ENCODE measurements around the gene KLHDC2. TPM values are rescaled to one million over a fixed set of nuclear protein-coding genes. Genes with fewer than 3 reads are reported as not detected.
"Not testable (repeated sequence)": the region's sequence is repeated elsewhere in the genome, so short reads cannot be mapped to it uniquely, and the experiment has no call there.

The KLHDC2 gene
- total RNA-seq, 1 donor from 2014 or later: 29.6 TPM

- intact Hi-C loops (cut with micrococcal nuclease): no loop called here
Observed at GRCh38 chr14:49778421-49778820, 10.5 kb downstream of the KLHDC2 start.

- intact Hi-C loops (cut with micrococcal nuclease): not testable (repeated sequence)
Observed at GRCh38 chr14:49781040-49781439, 13.1 kb downstream of the KLHDC2 start.

- intact Hi-C loops (cut with micrococcal nuclease): no loop called here
Observed at GRCh38 chr14:49783394-49784014, 15.6 kb downstream of the KLHDC2 start.

- intact Hi-C loops (cut with micrococcal nuclease): no loop called here
Observed at GRCh38 chr14:49786315-49786714, 18.4 kb downstream of the KLHDC2 start.

GRCh38 chr14:49792618-49793017 is 24.7 kb downstream of the KLHDC2 start:
- intact Hi-C loops (cut with micrococcal nuclease): no loop called here

- intact Hi-C loops (cut with micrococcal nuclease): no loop called here
Observed at GRCh38 chr14:49796025-49796424, 28.1 kb downstream of the KLHDC2 start.

- intact Hi-C loops (cut with micrococcal nuclease): no loop called here
Observed at GRCh38 chr14:49808780-49809179, 40.8 kb downstream of the KLHDC2 start.

GRCh38 chr14:49816118-49816517 is 48.2 kb downstream of the KLHDC2 start:
- intact Hi-C loops (cut with micrococcal nuclease): not testable (repeated sequence)

- intact Hi-C loops (cut with micrococcal nuclease): no loop called here
Observed at GRCh38 chr14:49816844-49817243, 48.9 kb downstream of the KLHDC2 start.

- intact Hi-C loops (cut with micrococcal nuclease): no loop called here
Observed at GRCh38 chr14:49820176-49820575, 52.2 kb downstream of the KLHDC2 start.

- intact Hi-C loops (cut with micrococcal nuclease): no loop called here
Observed at GRCh38 chr14:49828640-49829039, 60.7 kb downstream of the KLHDC2 start.

Other genes with a start within 250 kb of the KLHDC2 start
- 2,033 and 2,075 TPM in 2 replicates for gene RPS29, start 181.8 kb upstream of the KLHDC2 start, total RNA-seq
- 48.4 and 48.7 TPM in 2 replicates for gene LRR1, start 169.2 kb upstream of the KLHDC2 start, total RNA-seq
- gene RPL36AL, start 147.5 kb upstream of the KLHDC2 start, total RNA-seq: 222 and 225 TPM in 2 replicates
- gene MGAT2, start 147.4 kb upstream of the KLHDC2 start, total RNA-seq: 69.2 and 70.0 TPM in 2 replicates
- gene DNAAF2, start 132.9 kb upstream of the KLHDC2 start, total RNA-seq: 6.3 and 6.6 TPM in 2 replicates
- 32.7 and 33.9 TPM in 2 replicates for gene POLE2, start 79.9 kb upstream of the KLHDC2 start, total RNA-seq
- 1.1 and 1.5 TPM in 2 replicates for gene KLHDC1, start 75.0 kb upstream of the KLHDC2 start, total RNA-seq
- gene NEMF, start 84.6 kb downstream of the KLHDC2 start, total RNA-seq: 72.7 and 73.5 TPM in 2 replicates
- 144 and 145 TPM in 2 replicates for gene ARF6, start 124.9 kb downstream of the KLHDC2 start, total RNA-seq

Data from T-helper 2 cell treated with Interferon-gamma antibody and Interleukin-4, amounts not matched to agents 100 ng/mL and 5 ng/mL, for 36 hours (primary cell).